ENCODE measurements around the gene GLG1.

DNA sequence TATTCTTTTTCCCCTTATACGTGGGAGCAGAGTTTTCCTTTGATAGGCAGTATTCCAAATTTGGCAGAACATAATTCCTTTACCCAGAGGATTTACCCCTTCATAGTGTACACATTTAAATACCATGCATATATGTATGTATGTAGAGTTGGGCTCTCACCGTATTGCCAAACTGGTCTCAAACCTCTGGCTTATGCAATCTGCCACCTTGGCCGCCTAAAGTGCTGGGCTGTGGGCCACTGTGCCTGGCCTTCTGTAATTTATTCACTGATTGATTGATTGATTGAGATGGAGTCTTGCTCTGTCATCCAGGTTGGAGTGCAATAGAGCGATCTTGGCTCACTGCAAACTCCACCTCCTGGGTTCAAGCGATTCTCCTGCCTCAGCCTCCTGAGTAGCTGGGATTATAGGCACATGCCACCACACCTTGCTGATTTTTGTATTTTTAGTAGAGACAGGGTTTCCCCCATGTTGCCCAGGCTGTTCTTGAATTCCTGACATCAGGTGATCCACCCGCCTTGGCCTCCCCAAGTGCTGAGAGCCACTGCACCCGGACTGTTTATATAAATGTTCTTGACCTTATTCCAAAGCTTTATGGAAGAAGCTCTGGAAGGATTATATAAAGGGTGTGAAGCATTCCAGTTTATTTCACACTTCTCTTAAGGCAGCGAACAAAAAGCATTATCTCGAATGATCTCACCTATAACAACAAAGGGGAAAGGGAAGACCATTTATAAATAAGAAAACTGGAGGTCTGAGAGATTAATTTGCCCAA is 14.9 kb downstream of the GLG1 start:
- TF ChIP-seq, protein P1, sequence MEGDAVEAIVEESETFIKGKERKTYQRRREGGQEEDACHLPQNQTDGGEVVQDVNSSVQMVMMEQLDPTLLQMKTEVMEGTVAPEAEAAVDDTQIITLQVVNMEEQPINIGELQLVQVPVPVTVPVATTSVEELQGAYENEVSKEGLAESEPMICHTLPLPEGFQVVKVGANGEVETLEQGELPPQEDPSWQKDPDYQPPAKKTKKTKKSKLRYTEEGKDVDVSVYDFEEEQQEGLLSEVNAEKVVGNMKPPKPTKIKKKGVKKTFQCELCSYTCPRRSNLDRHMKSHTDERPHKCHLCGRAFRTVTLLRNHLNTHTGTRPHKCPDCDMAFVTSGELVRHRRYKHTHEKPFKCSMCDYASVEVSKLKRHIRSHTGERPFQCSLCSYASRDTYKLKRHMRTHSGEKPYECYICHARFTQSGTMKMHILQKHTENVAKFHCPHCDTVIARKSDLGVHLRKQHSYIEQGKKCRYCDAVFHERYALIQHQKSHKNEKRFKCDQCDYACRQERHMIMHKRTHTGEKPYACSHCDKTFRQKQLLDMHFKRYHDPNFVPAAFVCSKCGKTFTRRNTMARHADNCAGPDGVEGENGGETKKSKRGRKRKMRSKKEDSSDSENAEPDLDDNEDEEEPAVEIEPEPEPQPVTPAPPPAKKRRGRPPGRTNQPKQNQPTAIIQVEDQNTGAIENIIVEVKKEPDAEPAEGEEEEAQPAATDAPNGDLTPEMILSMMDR (conservative IDR thresholded peaks at IDR 0.05) = no peak
- TF ChIP-seq ZFX (IDR thresholded peaks at IDR 0.05) = no peak
